A673 (cell line): ENCODE measurements around the gene AP2M1. TPM values are rescaled to one million over a fixed set of nuclear protein-coding genes. Genes with fewer than 3 reads are reported as not detected.

Experiments
- BruUV-seq: library from RNA; stranded (reverse); fragments of 400-500 nt; replicated peaks from 2 replicates; lab custom pipeline; 2021; lab: Mats Ljungman, UMichigan
- CTCF ChIA-PET: fragments of 300-600 bp; sonication (Branson Sonifier 250); formaldehyde crosslinking; loops from one replicate; lab custom pipeline; 2022; ENCODE audit warnings: antibody characterized with exemption; lab: Charles Lee
- POLR2A ChIA-PET: fragments of 300-600 bp; sonication (Branson Sonifier 250); formaldehyde crosslinking; loops from one replicate; lab custom pipeline; 2022; ENCODE audit warnings: antibody characterized with exemption; ENCODE audit not compliant: low non-redundant PET; lab: Charles Lee
- DNase-seq: peaks from one replicate; pipeline ENCODE4 v3.0.0-alpha.2; 2015; ENCODE audit warnings: low spot score
- H3K27ac ChIP-seq: fragments of 200-600 bp; sonication (generic); 2 replicates; pipeline ENCODE4 v1.5.1; 2016; ENCODE audit warnings: mixed run types, low read depth, mild to moderate bottlenecking, mixed read lengths, antibody characterized with exemption, low read length; ENCODE audit not compliant: poor library complexity, severe bottlenecking
- H3K27me3 ChIP-seq: fragments of 200-600 bp; sonication (generic); replicated peaks from 2 replicates; pipeline ENCODE4 v1.6.1; 2017; ENCODE audit warnings: mixed run types, low read depth, mild to moderate bottlenecking, mixed read lengths, antibody characterized with exemption, low read length; ENCODE audit not compliant: insufficient read depth, poor library complexity
- H3K36me3 ChIP-seq: fragments of 200-600 bp; sonication (generic); 2 replicates; pipeline ENCODE4 v1.6.1; 2016; ENCODE audit warnings: mixed run types, mild to moderate bottlenecking, mixed read lengths, antibody characterized with exemption, low read length; ENCODE audit not compliant: insufficient read depth, poor library complexity, severe bottlenecking
- H3K4me1 ChIP-seq: fragments of 200-600 bp; sonication (generic); 2 replicates; pipeline ENCODE4 v1.6.1; 2017; ENCODE audit warnings: mixed run types, mild to moderate bottlenecking, mixed read lengths, antibody characterized with exemption, low read length; ENCODE audit not compliant: insufficient read depth, poor library complexity, severe bottlenecking
- H3K4me3 ChIP-seq: fragments of 200-600 bp; sonication (generic); 2 replicates; pipeline ENCODE4 v1.5.1; 2016; ENCODE audit warnings: low read depth, mixed run types, mild to moderate bottlenecking, mixed read lengths, low read length; ENCODE audit not compliant: poor library complexity, severe bottlenecking
- H3K9me3 ChIP-seq: fragments of 200-600 bp; sonication (generic); 2 replicates; pipeline ENCODE4 v1.6.1; 2016; ENCODE audit warnings: mixed run types, low read depth, mild to moderate bottlenecking, mixed read lengths, antibody characterized with exemption, low read length; ENCODE audit not compliant: poor library complexity, severe bottlenecking
- EZH2 ChIP-seq: fragments of 200-600 bp; sonication (generic); IDR thresholded peaks from 2 replicates; pipeline ENCODE4 v1.6.1; 2017; ENCODE audit warnings: borderline replicate concordance, low read depth, mild to moderate bottlenecking, mixed read lengths, antibody characterized with exemption, low read length; ENCODE audit not compliant: poor library complexity, severe bottlenecking
- intact Hi-C: fragments of 100-400 bp; cut with micrococcal nuclease; formaldehyde crosslinking; loops from one replicate; pipeline ENCODE4 v1.10.0; 2022; ENCODE audit not compliant: unreplicated experiment
- total RNA-seq: library from RNA; stranded (reverse); gene quantifications from 2 replicates; pipeline ENCODE4 v1.2.3, GENCODE V29; 2021
- TF ChIP-seq, protein P1 (sequence below): fragments of 300-800, 200-600 bp; sonication (generic); conservative IDR thresholded peaks from 2 replicates; pipeline ENCODE4 v1.5.1; 2017; ENCODE audit warnings: low read depth, mild to moderate bottlenecking, antibody characterized with exemption, low read length, moderate library complexity, mixed read lengths

AP2M1 gene
- total RNA-seq, 1 experiment from 2014 or later = 419 TPM

DNA sequence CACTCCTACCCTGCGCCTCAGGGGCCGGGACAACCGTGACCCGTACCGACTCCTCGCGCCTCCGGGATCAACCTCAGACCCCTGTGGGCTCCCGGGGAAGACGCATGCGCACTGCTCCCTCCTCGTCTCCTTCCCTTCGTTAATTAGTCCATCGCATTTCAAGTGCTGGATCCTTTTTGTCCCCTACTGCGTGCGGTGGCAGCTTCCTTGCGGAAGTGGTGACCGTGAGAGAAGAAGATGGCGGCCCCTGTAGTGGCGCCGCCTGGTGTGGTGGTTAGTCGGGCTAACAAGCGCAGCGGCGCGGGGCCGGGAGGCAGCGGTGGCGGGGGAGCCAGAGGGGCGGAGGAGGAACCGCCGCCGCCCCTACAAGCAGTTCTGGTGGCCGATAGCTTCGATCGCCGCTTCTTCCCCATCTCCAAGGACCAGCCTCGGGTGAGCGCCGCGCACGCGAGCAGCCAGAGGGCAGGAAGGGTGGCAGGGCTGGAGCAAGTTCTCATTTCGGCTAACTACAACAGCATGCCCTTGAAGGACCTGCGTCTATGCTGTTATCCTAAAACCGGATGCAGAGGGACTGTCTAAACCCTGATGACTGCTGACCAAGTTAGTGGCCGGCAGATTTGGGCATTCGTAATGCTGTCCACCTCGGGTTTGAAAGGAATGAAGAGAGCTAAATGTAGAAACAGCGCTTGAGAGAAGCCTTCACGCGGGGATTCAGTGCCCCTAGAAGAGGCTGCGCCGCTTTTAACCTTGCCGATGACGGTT is 39.3 kb upstream of the AP2M1 start, which contains the start of gene EIF2B5:
EIF2B5 (plus strand) TSS at position 210 of the 762 bp plus-strand sequence; CDS start at position 238, 28 bp downstream.
- peaks cover 6% of the 10 kb centered on the region for H3K36me3 ChIP-seq
- H3K27ac ChIP-seq = peak within 1 kb of the TSS; percentile 84
- H3K4me1 ChIP-seq = peaks cover 9% of the 10 kb centered on the region
- BruUV-seq = no TSS peak
- no peaks in the 10 kb centered on the region for H3K9me3 ChIP-seq
- H3K27me3 ChIP-seq = no peaks in the 10 kb centered on the region
- TF ChIP-seq EZH2 = no peak
- TF ChIP-seq, protein P1, sequence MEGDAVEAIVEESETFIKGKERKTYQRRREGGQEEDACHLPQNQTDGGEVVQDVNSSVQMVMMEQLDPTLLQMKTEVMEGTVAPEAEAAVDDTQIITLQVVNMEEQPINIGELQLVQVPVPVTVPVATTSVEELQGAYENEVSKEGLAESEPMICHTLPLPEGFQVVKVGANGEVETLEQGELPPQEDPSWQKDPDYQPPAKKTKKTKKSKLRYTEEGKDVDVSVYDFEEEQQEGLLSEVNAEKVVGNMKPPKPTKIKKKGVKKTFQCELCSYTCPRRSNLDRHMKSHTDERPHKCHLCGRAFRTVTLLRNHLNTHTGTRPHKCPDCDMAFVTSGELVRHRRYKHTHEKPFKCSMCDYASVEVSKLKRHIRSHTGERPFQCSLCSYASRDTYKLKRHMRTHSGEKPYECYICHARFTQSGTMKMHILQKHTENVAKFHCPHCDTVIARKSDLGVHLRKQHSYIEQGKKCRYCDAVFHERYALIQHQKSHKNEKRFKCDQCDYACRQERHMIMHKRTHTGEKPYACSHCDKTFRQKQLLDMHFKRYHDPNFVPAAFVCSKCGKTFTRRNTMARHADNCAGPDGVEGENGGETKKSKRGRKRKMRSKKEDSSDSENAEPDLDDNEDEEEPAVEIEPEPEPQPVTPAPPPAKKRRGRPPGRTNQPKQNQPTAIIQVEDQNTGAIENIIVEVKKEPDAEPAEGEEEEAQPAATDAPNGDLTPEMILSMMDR = peak; percentile 53
- POLR2A ChIA-PET = no interaction called here
- intact Hi-C loops = loop anchor here (2.0 kb wide), 1 partner anchor 49 kb away; no protein-coding TSS in a partner anchor
- peak within 1 kb of the TSS; percentile 89 for H3K4me3 ChIP-seq
- DNase-seq = peak; percentile 98
- CTCF ChIA-PET = interaction anchor here (0.7 kb wide), 1 partner anchor 51 kb away, joined by 3 read pairs; no protein-coding TSS in a partner anchor

DNA sequence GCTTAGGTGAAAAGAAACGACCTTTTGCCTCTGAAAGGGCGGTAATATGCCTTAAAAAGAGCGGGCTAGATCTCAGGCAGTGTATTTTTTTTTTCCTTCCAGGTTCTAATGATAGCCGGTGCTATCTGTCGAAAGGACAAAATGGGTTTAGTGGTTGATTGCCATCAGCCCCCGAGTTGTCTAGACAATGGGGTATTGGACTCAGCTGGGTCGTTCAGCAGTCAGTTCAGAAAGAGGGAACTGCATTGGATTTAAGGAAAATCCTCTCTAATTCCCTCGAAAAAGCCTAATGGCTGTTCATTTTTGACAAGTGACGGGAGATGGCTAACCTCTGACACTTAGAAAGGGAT is 38.8 kb upstream of the AP2M1 start:
- POLR2A ChIA-PET = no interaction called here
- TF ChIP-seq EZH2 = no peak
- TF ChIP-seq, protein P1 = no peak

DNA sequence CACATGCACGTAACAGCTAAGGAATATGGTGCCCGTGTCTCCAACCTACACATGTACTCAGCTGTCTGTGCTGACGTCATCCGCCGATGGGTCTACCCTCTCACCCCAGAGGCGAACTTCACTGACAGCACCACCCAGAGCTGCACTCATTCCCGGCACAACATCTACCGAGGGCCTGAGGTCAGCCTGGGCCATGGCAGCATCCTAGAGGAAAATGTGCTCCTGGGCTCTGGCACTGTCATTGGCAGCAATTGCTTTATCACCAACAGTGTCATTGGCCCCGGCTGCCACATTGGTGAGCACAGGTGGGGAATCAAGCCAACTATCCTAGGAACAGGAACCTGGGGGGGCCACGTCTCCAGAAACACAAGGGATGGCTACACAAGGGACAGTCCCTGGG is 34.2 kb upstream of the AP2M1 start:
- no peak overlapping the region for H3K4me3 ChIP-seq
- H3K27ac ChIP-seq = no peak overlapping the region
- peaks cover 55% of the 10 kb centered on the region for H3K36me3 ChIP-seq
- ChIA-PET CTCF (no interaction called here), POLR2A (no interaction called here)
- DNase-seq = no peak
- BruUV-seq = no TSS peak
- intact Hi-C loops = no loop called here
- no peak for TF ChIP-seq EZH2
- TF ChIP-seq, protein P1 = no peak
- H3K4me1 ChIP-seq = peaks cover 9% of the 10 kb centered on the region
- no peaks in the 10 kb centered on the region for H3K9me3 ChIP-seq
- no peaks in the 10 kb centered on the region for H3K27me3 ChIP-seq

More for the DNA sequence above, 38.8 kb upstream of the AP2M1 start:
- CTCF ChIA-PET = interaction anchor here (0.7 kb wide), 1 partner anchor 51 kb away, joined by 3 read pairs; no protein-coding TSS in a partner anchor
- intact Hi-C loops = loop anchor here (2.0 kb wide), 1 partner anchor 49 kb away; no protein-coding TSS in a partner anchor
- no peaks in the 10 kb centered on the region for H3K27me3 ChIP-seq
- H3K4me3 ChIP-seq = peak overlapping the region; percentile 89
- no peak for DNase-seq
- BruUV-seq = no TSS peak
- peaks cover 9% of the 10 kb centered on the region for H3K4me1 ChIP-seq
- H3K27ac ChIP-seq = peak overlapping the region; percentile 84
- no peaks in the 10 kb centered on the region for H3K9me3 ChIP-seq
- peaks cover 11% of the 10 kb centered on the region for H3K36me3 ChIP-seq
